Sciatic nerve (tissue), 2 donors: ENCODE measurements around the gene OPCML. TPM values are rescaled to one million over a fixed set of nuclear protein-coding genes. Genes with fewer than 3 reads are reported as not detected.

Source experiments
- ATAC-seq: fragments of 200-7000 bp; cut with Tn5 transposase; one replicate; pipeline ENCODE4 v1.9.1; 2020; ENCODE audit warnings: mild to moderate bottlenecking, moderate library complexity
- DNase-seq: peaks from one replicate; pipeline ENCODE4 v3.0.0-alpha.2; 2020; ENCODE audit warnings: low spot score
- intact Hi-C: fragments of 100-400 bp; cut with DNase I; formaldehyde crosslinking; loops from one replicate; pipeline ENCODE4 v1.14.2; 2022
- total RNA-seq: library from RNA; stranded (reverse); fragmentation: NEBNext Ultra II Directional; extraction: Animal tissue kit (Norgen Biotek cat#: 25700); gene quantifications from one replicate; pipeline ENCODE4 v1.2.1, GENCODE V29; 2021
- donor health status: DM: no; HTN: no; CAD: no.
- donor health status: DM: no; HTN: no; CAD: no.

OPCML gene
- total RNA-seq, 1 donor from 2014 or later: 4.5 TPM

DNA sequence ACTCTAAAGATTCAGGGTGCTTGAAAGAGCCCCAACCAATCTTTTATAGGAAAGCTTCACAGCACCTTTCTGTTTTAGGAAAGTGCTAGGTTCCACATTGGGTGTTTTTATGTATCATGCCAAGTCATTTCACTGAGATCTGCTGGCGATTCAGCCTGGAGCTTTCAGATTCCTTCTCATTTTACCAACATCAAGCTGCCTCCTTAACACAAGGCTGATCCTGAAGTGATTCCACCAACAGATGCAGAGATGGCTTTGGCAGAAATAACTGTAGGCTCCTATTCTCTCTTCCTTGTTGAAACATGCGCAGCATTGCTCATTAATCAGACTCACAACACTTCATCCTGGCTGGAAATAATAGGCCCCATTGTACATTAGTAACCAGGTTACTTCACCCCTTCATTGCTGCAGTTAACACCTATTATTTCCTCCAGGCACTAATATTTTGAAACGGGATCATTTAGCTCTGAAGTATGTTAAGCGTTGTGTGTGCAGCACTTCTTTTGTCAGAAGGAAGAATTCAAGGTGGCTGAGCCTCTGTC lies 89.0 kb downstream of the OPCML start:
- intact Hi-C loops: no loop called here
- ATAC-seq: no peak
- no peak for DNase-seq

DNA sequence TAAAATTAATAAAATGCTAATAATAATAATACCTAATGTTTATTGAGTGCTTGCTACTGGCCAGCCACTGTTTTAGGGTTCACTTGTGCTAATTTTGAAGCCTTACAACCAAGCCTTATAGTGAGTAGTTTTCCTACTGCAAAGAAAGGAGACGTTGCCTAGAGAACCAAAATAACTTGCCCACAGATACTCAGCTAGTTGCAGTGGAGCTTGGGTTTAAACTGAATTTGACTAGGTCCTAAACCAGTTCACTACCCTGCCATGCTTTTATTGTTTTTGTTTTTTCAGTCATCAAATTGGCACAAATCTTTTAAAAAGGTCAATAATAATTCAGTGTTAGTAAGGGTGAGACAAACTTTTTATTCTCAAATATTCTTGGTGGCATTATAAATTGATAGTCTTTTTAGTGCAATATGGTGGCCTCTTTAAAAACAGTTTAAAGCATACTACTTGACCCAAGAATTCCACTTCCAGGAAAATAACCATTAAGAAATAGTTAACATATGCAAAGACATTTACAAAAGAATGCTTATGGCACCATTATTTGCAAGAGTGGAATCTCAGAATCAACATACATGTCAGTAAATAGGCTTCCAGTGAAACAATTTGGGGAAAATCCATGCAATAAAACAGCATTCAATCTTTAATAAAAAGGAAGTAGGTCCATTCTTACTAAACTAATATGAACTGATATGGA lies 90.2 kb downstream of the OPCML start:
- no peak for ATAC-seq
- DNase-seq: no peak
- intact Hi-C loops: no loop called here

DNA sequence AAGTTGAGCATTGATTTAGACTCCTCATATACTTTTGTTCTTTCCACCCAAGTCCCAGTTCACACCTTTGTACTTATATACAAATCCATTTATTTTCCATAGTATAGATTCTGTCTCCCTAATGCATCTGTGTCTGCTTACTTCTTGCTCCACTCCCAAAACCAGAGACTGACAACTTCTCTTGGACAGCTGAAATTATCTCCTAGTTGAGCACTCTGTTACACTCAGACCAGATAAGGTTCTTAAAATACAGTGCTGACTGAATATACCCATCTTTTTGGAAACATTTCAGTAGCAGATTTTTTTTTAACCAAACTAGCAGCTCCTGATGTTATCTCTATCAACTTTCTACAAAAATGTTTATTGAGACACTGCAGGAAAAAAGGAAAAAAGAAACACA lies 106.3 kb downstream of the OPCML start:
- intact Hi-C loops: loop anchor here (5.0 kb wide), 1 partner anchor 446 kb away; no protein-coding TSS in a partner anchor
- no peak for DNase-seq
- no peak for ATAC-seq

DNA sequence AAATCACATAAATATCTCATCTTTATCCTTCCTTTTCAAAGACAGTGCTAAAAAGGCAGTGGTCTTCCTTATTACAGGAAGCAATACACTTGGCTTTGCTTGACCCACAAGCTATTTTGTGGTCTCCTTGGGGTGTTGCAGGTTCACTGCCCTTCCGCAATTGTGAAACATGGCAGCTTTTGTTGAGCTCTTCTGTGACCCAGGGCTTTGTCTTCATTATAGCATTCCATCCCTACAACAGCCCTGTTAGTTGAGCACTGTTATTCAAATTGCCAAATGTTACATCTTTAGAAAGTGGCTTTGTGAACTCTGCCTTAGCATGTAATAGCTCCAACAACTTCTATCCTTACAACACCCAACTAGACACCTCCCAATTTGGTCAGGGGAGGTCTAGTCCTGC lies 107.1 kb downstream of the OPCML start:
- intact Hi-C loops: loop anchor here (5.0 kb wide), 1 partner anchor 447 kb away; no protein-coding TSS in a partner anchor
- no peak for DNase-seq

DNA sequence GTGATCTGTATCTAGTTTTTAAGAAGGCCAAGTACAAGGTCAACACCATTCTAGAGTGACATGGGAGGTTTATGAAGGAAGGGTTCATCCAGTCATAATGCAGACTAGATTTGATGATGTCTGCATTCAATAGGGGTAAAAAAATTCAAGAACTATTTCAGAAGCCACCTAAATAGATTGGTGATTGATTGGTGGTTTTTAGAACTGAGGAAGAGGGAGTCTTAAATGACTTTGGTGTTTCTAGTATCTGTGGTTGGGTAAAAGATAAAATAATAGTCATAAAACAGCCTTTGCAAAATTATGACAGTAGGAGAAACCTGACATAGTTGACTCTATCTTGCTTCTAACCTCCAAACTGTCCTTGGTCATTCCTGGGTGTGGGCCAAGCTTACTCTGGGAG lies 114.1 kb downstream of the OPCML start:
- intact Hi-C loops: no loop called here
- DNase-seq: no peak
- ATAC-seq: no peak

More for the DNA sequence above, 107.1 kb downstream of the OPCML start:
- ATAC-seq: no peak

DNA sequence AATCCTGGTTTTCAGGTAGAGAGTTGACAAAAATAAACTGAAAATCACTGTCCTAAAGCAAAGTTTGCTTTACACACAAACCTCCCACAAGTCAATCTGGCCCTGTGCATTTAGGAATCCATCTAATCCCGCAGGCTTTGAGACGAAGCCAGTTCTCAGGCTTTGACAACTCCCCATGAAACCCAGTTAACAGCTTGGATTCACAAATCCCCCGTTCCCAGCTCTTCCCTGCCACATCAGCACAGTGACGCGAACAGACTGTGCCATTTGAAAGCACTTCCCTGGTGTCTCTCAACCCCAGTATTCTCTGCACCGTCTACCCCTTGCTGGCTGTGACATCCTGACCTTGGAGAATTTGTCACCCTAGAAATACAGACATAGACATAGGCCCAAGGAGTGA lies 117.8 kb downstream of the OPCML start:
- DNase-seq (no peak), ATAC-seq (no peak)
- intact Hi-C loops: no loop called here

DNA sequence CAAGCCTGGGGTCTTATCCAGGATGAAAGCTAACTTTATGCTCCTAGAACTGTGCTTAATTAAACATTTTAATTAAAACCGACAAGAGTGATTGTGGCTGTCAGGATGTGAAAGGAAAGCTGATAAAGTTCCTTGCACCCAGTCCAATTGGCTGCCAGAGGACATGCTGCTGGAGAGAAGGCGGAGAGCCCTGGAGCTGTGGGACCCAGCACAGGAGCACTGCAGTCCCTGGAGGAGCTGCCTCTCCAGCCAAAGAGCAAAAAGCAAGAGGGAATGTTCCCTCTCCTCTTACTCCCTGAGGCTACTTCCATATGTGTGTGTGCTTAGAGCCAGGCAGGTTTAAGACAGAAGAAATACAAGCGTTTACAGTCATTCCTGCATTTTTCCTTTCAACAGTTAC lies 118.6 kb downstream of the OPCML start:
- intact Hi-C loops: no loop called here
- ATAC-seq: no peak
- no peak for DNase-seq

DNA sequence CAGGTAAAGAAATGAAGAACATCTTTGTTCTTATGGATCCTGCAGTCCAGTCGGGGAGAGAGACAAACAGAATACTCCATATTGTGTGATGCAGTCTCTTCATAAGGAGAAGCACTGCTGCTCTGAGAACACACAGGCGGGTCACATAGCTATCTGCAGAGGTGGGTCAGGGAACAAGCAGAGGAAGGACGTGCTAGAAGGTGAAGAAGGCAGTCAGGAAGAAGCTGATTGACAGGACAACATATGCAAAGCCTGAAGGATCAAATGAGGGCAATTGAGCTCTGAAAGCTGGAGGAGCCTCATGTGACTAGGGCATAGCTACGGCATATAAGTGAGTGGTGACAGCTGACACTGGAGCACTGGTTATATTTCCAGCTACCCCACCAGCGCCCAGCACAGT lies 122.5 kb downstream of the OPCML start:
- intact Hi-C loops: no loop called here
- ATAC-seq (no peak), DNase-seq (no peak)

DNA sequence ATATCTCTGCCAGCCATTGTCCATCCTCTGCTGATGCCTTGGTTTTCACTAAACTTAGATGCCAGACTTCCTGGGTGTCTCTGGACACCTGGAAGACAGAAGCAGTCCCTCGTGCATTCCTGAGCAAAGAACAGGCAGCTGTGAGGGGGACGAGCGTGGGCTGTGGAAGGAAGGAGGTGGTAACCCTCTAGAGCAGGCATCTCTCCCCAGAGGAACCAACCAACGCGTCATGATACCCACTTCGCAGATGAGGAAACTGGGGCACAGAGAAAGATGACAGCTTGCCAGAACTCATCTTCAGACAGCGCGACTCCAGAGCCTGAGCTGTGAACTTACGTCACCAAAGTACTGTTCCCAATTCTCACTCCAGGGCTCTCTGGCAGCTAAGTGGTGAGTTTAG lies 123.4 kb downstream of the OPCML start:
- no peak for ATAC-seq
- DNase-seq: no peak
- intact Hi-C loops: no loop called here

DNA sequence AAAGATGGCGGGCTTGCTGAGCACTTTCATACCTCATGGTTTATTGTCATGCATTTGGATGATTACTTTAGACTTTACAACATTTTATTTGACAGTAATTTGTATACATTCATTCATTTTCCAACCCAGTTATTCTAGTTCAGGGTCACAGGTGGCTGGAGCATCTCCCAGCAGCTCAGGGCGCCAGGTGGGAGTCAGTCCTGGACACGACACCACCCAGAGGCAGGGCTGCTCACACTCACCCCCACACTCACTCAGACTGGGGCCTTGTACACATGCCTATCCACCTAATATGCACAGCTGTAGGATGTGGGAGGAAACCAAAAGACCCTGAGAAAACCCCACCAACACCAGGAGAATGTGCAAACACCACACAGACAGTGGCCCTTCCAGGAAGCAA lies 123.9 kb downstream of the OPCML start:
- DNase-seq: no peak
- intact Hi-C loops: no loop called here

DNA sequence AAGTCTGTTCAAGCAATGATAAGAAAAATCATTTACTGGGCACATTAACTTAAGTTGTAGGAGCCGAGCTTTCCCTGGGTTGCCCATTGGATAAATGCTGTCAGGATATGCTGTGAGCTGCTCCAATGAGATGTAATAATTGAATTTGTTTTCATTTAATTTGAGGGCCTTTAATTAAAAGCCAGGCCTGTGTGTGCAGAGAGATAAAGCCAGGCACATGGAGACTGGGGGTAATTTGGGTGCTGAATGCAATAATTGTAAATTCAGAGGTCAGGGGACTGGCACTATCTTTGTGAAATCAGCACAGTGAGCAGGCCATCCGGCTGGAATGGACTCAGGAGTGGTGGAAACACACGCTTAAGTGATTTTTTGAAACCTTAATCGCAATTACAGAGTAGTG lies 125.8 kb downstream of the OPCML start:
- intact Hi-C loops: no loop called here
- DNase-seq (no peak), ATAC-seq (no peak)

More for the DNA sequence above, 123.9 kb downstream of the OPCML start:
- no peak for ATAC-seq

DNA sequence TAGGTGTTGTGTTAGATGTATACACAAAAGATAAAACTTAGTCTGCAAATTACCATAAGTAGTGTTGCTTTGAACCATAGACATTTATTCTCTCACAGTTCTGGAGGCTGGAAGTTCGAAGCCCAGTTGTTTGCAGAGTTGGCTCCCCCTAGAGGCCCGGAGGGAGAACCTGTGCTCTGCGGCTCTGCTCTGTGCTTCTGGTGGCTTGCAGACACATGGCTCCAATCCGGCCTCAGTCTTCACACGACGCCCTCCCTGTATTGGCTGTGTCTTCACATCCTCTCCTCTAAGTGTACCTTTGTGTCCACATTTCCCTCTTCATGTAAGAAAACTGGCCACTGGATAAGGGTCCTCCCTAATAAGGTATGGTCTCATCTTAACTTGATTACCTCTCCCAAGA lies 128.4 kb downstream of the OPCML start:
- ATAC-seq: no peak
- no peak for DNase-seq
- intact Hi-C loops: no loop called here

DNA sequence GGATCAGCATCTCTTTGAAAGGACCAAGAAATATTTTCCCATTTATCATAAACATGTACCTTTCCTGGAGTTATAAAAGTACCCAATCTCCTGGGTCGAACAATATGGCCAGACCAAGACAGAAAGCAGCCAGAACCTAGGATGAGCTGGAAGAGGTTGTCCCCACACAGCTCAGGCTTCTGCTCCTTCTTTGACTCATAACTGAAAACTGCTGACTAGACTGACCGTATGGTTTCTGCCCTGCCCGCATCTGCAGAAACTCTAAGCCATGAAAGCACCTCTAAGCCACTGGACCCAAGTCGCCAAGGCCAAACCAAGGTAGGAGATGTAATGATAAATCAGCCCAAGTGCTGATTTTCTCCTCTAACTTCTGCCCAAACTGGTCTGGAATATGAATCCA lies 129.8 kb downstream of the OPCML start:
- DNase-seq: no peak
- intact Hi-C loops: no loop called here
- no peak for ATAC-seq

DNA sequence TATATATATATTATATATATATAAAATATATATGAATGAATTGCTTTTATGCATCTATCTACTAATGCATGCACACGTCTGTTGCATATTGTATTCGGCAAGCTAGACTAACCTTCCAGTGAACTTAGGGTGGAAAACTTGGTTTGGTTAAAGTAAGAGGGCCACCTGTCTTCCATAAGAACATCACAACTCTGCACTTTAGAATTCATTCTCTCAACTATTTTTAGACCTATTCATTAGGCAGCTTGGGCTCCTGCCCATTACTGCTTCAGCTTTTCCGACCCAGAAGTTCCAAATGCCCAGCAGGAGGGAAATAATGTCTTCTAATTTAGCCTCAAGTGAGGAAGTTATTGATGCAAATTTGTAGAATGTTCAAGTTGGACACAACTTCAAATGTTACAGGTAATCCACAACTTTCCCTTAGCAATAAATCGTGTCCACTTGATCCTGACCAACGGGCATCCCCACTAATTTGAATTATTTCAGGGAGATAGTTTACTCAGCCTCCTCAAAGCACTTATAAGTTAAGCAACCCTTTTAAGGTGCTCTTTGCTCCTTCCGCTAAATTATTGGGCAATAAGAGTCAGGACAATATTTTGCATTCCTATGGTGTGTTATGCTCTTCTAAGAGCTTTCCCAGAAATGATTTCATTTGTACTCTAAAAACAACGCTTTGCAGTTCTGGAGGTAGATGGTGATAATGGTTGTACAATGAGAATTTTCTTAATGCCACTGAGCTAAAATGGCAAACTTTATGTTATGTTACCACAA lies 132.3 kb downstream of the OPCML start:
- ATAC-seq: no peak
- intact Hi-C loops: no loop called here
- no peak for DNase-seq

DNA sequence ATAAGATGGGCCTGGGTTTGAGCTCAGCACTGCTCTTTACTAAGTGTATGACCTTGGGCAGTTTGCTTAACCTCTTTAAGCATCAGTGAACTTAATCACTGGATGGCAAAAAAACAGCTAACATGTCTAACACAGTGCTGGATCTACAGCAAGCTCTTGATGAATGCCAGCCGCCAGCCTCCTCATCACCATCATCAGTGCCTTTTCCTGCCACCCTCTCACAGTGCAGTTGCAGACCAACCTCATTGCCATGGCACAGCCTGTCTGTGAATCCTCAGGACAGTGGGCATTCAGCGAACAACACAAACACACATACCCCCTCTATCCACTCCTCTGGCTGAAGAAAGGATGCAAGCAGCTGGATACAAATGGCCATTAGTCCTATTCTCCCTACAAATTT lies 133.0 kb downstream of the OPCML start:
- ATAC-seq (no peak), DNase-seq (no peak)
- intact Hi-C loops: no loop called here

DNA sequence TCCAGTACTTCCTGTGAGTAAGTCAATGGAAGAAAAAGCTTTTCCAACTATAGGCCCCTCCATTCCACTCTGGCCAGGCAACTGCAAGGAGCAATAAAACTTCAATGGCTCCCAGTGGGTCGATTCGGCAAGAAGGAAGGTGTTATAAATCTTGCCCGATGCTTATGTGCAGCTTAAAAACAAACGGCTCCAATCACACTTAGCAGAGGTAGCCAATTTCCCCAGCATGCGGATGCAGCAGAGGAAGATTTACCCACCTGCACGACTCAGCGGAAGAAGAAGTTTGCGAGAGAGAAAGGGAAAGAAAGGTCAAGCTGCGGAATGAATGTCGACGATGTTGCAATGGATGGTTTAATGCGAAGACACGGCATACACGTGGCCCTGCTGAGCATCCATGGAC lies 141.5 kb downstream of the OPCML start:
- intact Hi-C loops: no loop called here
- no peak for DNase-seq
- ATAC-seq: no peak

DNA sequence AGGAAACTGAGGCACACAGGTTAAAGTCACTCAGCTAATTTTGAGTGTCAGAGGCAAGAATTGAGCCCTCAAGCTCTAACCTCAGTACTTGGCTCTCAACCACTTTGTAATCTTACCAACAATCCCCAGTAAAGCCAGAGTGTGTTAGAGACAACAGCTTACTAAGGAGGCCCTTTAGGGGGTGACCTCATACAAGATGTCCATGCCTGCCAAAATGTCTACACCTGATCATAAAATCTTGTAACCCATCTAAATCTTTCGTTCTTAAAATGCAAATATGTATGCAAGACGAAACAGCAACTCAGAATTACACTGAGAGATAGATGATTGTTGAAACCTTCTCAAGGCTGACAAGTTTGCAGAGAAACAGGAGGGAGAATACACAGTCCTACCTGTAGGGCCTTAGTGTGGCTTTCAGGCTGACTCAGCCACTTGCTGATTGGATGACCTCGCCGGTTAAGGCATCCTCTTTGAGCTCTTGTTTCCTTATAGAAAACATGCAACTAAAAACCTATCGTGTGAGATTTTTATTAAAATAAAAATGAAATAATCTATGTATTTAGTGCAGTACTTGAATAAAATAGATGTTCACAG lies 143.2 kb downstream of the OPCML start:
- intact Hi-C loops: no loop called here
- ATAC-seq: no peak
- no peak for DNase-seq

DNA sequence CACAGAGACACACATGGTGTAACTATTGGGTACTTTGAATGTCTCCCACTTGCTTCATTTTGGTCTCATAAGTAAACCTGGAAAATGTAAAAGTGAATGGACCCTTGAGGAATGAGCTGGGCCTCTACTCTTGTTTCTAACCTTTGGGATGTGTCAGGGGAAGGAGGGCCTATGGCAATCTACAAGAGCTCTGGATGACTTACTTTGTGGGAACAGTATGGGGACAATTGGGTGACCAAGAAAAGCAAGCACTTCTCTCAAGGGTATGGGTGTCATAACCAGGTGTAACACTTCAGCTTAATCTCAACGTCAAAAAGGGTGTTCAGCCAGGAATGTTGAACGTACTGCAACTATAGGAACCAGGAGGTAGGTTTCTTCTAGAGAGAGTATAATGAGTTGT lies 144.0 kb downstream of the OPCML start:
- intact Hi-C loops: no loop called here
- no peak for DNase-seq
- ATAC-seq: no peak

DNA sequence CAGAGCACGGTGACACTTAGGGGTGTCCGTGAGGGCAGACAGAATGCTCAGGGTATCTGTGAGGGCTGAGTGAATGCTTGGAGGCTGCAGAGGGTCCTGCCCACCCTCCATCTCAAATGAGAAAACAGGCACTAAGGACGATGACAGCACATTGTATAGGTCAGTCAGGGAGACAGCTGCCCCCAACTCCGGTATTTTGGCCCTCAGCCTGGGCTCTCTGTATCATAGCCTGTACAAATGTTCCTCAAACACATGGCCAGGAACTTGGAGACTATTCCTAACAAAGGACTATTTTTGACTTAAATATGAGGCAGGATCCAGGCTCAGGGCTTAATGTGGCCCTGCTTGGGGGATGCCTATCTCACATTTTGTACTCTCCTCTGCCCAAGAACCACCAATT lies 145.4 kb downstream of the OPCML start:
- intact Hi-C loops: no loop called here
- ATAC-seq (no peak), DNase-seq (no peak)

DNA sequence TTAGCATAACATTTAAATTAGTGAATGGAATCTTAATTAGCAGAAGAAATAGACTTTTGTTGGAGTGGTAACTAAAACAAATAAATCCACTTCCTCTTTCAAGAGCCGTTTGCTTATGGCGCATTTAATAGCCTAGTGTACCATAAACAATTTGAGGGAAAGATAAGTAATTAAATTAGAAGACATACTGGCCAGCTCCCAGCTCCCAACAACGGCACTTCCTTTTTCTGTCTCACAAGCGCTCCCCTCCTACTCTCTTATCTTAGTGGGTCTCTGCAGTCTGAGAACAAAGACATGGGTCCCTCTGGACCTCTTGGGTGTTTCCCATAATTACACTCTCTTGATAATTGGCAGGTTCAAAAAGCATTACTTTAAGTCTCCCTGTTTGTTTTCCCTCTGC lies 146.0 kb downstream of the OPCML start:
- intact Hi-C loops: no loop called here
- ATAC-seq: no peak
- DNase-seq: no peak
